Activated CD4-positive, alpha-beta memory T cell treated with anti-CD3 and anti-CD28 coated beads, Interleukin-2, amount 10 ng/mL, durations not matched to agents 7 days and 5 days (primary cell): ENCODE results near the gene MPV17L2. TPM values are rescaled to one million over a fixed set of nuclear protein-coding genes. Genes with fewer than 3 reads are reported as not detected.
A peak's percentile ranks its signal among the peaks of the same experiment; 100 is the strongest.
"Not testable (repeated sequence)": the region's sequence is repeated elsewhere in the genome, so short reads cannot be mapped to it uniquely, and the experiment has no call there.

Experiments
- CTCF ChIA-PET: fragments of 350-600 bp; sonication (Branson Sonifier 250); formaldehyde crosslinking; loops from one replicate; lab custom pipeline; 2021; ENCODE audit warnings: antibody characterized with exemption, inconsistent platforms; lab: Charles Lee
- POLR2A ChIA-PET: fragments of 350-600 bp; sonication (Branson Sonifier 250); formaldehyde crosslinking; loops from one replicate; lab custom pipeline; 2021; ENCODE audit warnings: antibody characterized with exemption; lab: Charles Lee
- DNase-seq: peaks from one replicate; pipeline ENCODE4 v3.0.0-alpha.2; 2020
- H3K27ac Mint-ChIP-seq: one replicate; pipeline ENCODE4 v1.8.0; 2021; ENCODE audit warnings: mild to moderate bottlenecking, mixed read lengths
- H3K27me3 Mint-ChIP-seq: one replicate; pipeline ENCODE4 v1.8.0; 2021; ENCODE audit warnings: mixed read lengths
- H3K36me3 Mint-ChIP-seq: one replicate; pipeline ENCODE4 v1.8.0; 2021; ENCODE audit warnings: low read depth, mixed read lengths
- H3K4me1 Mint-ChIP-seq: one replicate; pipeline ENCODE4 v1.8.0; 2021; ENCODE audit warnings: mixed read lengths
- H3K4me3 Mint-ChIP-seq: one replicate; pipeline ENCODE4 v1.8.0; 2021; ENCODE audit warnings: mild to moderate bottlenecking, mixed read lengths
- H3K9me3 Mint-ChIP-seq: one replicate; pipeline ENCODE4 v1.8.0; 2021; ENCODE audit warnings: mixed read lengths
- total RNA-seq, 2 experiments: library from RNA; stranded (reverse); gene quantifications; one replicate each; pipeline ENCODE4 v1.2.3, GENCODE V29; 2021

The MPV17L2 gene
- total RNA-seq, 2 experiments from 2014 or later: 6.2 to 6.3 TPM

DNA sequence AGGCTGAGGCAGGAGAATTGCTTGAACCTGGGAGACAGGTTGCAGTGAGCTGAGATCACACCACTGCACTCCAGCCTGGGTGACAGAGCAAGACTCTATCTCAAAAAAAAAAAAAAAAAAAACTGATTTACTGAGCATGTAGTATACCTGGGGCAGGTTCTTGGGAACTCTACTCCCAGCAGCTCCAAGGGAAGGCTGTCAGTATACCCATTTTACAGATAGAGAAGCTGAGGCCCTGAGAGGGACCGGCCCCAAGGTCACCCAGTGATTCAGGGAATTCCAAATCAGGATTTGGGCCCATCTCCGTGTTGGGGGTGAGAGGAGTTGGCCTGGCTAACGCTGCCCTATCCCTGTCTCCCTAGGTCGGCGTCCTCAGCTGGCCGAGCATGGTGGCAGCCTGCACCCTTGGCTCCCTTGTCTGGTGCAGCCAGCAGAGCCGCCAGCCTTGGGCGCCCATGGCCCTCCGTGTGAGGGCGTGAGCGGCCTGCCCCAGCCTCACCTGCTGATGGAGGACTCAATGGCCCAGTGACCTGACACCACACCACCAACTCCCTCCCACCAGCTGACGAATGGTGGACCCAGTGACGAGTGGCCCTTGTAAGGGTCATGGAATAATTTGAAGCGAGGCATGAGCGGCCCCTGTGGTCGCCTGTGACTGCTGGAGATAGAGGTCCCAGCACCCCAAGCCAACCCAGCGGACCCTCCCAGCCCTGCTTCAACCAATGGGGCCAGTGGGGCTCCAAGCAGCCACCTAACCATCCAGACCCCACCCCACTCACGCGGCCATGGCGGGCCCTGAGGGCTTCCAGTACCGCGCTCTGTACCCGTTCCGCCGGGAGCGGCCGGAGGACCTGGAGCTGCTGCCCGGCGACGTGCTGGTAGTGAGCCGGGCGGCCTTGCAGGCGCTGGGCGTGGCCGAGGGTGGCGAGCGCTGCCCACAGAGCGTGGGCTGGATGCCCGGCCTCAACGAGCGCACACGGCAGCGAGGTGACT lies 37.6 kb upstream of the MPV17L2 start:
- H3K27ac Mint-ChIP-seq: no peak overlapping the region
- peaks cover 34% of the 10 kb centered on the region for H3K4me1 Mint-ChIP-seq
- ChIA-PET CTCF (interaction anchor here (0.6 to 0.8 kb wide), 2 partner anchors 102 to 208 kb away, joined by 3 read pairs; no protein-coding TSS in a partner anchor), POLR2A (interaction anchor here (1.2 kb wide), 1 partner anchor 63 kb away, joined by 4 read pairs; no protein-coding TSS in a partner anchor)
- H3K4me3 Mint-ChIP-seq: no peak overlapping the region
- H3K36me3 Mint-ChIP-seq: peaks cover 7% of the 10 kb centered on the region
- H3K27me3 Mint-ChIP-seq: no peaks in the 10 kb centered on the region
- no peak for DNase-seq
- no peaks in the 10 kb centered on the region for H3K9me3 Mint-ChIP-seq

DNA sequence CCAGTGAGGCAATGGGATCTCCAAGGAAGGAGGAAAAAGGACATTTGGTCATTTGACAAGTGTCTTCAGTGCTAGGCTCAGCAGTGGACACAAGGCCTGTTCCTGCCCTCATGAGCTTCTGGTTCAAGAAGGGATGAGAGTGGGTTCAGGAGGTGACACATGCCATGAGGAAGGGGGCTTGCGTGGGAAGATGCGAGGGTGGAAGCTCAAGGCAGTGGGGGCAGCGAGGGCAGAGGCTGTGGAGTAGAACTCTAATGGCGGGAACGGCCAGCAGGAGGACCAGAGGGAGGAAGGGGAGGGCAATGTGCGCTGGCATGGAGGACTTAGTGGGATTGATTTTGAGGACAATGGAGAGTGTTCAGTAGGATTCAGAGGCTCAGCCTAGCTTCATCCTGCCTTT lies 36.8 kb upstream of the MPV17L2 start:
- Mint-ChIP-seq H3K4me3 (no peak overlapping the region), H3K9me3 (no peaks in the 10 kb centered on the region), H3K36me3 (peaks cover 7% of the 10 kb centered on the region), H3K27ac (no peak overlapping the region), H3K27me3 (no peaks in the 10 kb centered on the region), H3K4me1 (peaks cover 30% of the 10 kb centered on the region)
- ChIA-PET CTCF (no interaction called here), POLR2A (no interaction called here)
- DNase-seq: no peak

DNA sequence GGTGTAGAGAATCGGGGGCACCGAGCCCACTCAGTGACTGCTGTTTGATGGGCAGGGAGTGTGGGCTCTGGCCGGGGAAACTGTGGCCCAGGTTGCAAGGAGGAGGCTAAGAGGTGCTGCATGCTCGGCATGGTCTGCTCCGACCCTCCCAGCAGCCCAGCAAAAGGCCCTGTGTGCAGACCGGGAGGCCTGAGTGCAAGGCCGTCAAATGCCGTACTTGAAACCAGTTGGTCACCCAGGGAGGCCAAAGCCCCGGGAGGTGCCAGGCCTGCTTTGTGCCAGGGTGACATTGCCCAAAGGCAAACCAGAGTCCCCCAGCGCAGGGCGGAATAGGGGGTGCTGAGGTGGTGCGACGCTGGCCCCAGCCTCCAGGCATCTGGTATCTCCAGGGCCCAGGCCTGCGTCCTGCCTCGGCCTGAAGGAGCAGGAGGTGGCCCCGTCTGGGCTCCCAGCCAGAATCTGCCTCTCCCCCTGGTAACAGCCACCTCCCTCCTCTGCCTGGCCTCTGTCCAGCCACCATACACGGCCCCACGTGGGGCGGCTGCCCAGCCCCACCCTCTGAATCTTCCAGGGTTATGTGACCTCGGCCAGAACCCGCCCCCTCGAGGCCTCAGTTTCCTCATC lies 36.1 kb upstream of the MPV17L2 start:
- peaks cover 5% of the 10 kb centered on the region for H3K36me3 Mint-ChIP-seq
- H3K4me1 Mint-ChIP-seq: peaks cover 28% of the 10 kb centered on the region
- no peaks in the 10 kb centered on the region for H3K9me3 Mint-ChIP-seq
- no peaks in the 10 kb centered on the region for H3K27me3 Mint-ChIP-seq
- H3K27ac Mint-ChIP-seq: no peak overlapping the region
- no peak overlapping the region for H3K4me3 Mint-ChIP-seq
- POLR2A ChIA-PET: no interaction called here
- no peak for DNase-seq
- CTCF ChIA-PET: no interaction called here

DNA sequence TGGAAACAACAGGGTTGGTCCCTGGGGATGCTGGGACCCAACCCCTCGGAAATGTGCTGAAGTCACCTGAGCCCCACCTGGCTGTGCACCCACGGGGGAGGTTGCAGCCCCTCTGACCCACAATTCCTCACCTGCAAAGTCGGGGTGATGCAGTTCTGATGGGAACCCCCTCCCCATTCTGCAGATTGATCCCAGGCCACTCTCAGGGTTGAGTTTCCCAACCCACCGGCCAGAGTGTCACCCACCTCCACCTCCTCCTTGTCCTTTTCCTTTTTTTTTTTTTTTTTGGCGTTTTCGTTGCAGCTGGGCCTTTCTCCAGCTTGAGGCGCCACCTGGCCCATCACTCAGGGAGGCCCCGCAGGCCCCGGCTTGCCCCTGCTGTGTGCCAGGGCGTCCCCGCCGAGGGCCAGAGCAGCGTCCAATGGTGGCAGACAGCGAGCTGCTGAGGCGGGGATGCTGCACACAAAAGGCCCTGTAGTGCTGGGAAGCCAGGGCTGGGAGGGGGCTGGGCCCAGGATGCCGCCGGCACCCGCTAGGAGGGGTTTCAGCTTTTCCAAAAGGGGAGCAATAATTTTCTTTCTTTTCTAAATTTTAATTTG lies 35.5 kb upstream of the MPV17L2 start:
- Mint-ChIP-seq H3K27ac (no peak overlapping the region), H3K36me3 (peaks cover 3% of the 10 kb centered on the region), H3K4me1 (peaks cover 24% of the 10 kb centered on the region), H3K9me3 (no peaks in the 10 kb centered on the region), H3K4me3 (no peak overlapping the region), H3K27me3 (no peaks in the 10 kb centered on the region)
- POLR2A ChIA-PET: no interaction called here
- CTCF ChIA-PET: interaction anchor here (0.7 to 1.2 kb wide), 2 partner anchors 11 to 113 kb away, joined by 3 read pairs; no protein-coding TSS in a partner anchor
- no peak for DNase-seq

- Mint-ChIP-seq H3K9me3 (no peaks in the 10 kb centered on the region), H3K36me3 (peaks cover 3% of the 10 kb centered on the region), H3K4me1 (peaks cover 24% of the 10 kb centered on the region), H3K27ac (no peak overlapping the region), H3K4me3 (no peak overlapping the region), H3K27me3 (no peaks in the 10 kb centered on the region)
- CTCF ChIA-PET: interaction anchor here (1.2 kb wide), 1 partner anchor 10 kb away, joined by 3 read pairs; no protein-coding TSS in a partner anchor
- POLR2A ChIA-PET: no interaction called here
- DNase-seq: no peak
Measured at GRCh38 chr19:18158467-18158866, 34.6 kb upstream of the MPV17L2 start.

GRCh38 chr19:18159059-18159616 lies 33.9 kb upstream of the MPV17L2 start:
- CTCF ChIA-PET: interaction anchor here (1.2 to 2.8 kb wide), 3 partner anchors 8 to 17 kb away, joined by 3 to 9 read pairs (median 3); no protein-coding TSS in a partner anchor
- H3K36me3 Mint-ChIP-seq, H3K27me3 Mint-ChIP-seq, H3K27ac Mint-ChIP-seq, H3K9me3 Mint-ChIP-seq, H3K4me3 Mint-ChIP-seq, DNase-seq, POLR2A ChIA-PET: not testable (repeated sequence)
- peaks cover 20% of the 10 kb centered on the region for H3K4me1 Mint-ChIP-seq

- H3K9me3 Mint-ChIP-seq: no peaks in the 10 kb centered on the region
- DNase-seq: no peak
- peaks cover 14% of the 10 kb centered on the region for H3K4me1 Mint-ChIP-seq
- ChIA-PET CTCF (interaction anchor here (0.6 to 2.8 kb wide), 6 partner anchors 9 to 234 kb away, joined by 3 to 9 read pairs (median 4); no protein-coding TSS in a partner anchor), POLR2A (interaction anchor here (1.1 to 1.8 kb wide), 7 partner anchors 7 to 252 kb away, joined by 3 to 7 read pairs (median 5); partner anchors contain the start of genes IFI30, JUND and PIK3R2)
- peaks cover 3% of the 10 kb centered on the region for H3K36me3 Mint-ChIP-seq
- no peak overlapping the region for H3K4me3 Mint-ChIP-seq
- H3K27ac Mint-ChIP-seq: no peak overlapping the region
- H3K27me3 Mint-ChIP-seq: no peaks in the 10 kb centered on the region
Measured at GRCh38 chr19:18159810-18160209, 33.2 kb upstream of the MPV17L2 start.

GRCh38 chr19:18160493-18160970 lies 32.5 kb upstream of the MPV17L2 start:
- Mint-ChIP-seq H3K4me3 (peak overlapping the region; percentile 65), H3K27me3 (no peaks in the 10 kb centered on the region), H3K36me3 (peaks cover 3% of the 10 kb centered on the region), H3K27ac (peak overlapping the region; percentile 49), H3K4me1 (peaks cover 14% of the 10 kb centered on the region), H3K9me3 (no peaks in the 10 kb centered on the region)
- ChIA-PET CTCF (interaction anchor here (0.6 to 2.8 kb wide), 8 partner anchors 9 to 234 kb away, joined by 3 to 9 read pairs (median 5); partner anchors contain the start of gene MPV17L2), POLR2A (interaction anchor here (1.0 to 1.8 kb wide), 11 partner anchors 8 to 251 kb away, joined by 3 to 7 read pairs (median 3); partner anchors contain the start of genes IFI30, JUND, MPV17L2 and PIK3R2)
- no peak for DNase-seq

DNA sequence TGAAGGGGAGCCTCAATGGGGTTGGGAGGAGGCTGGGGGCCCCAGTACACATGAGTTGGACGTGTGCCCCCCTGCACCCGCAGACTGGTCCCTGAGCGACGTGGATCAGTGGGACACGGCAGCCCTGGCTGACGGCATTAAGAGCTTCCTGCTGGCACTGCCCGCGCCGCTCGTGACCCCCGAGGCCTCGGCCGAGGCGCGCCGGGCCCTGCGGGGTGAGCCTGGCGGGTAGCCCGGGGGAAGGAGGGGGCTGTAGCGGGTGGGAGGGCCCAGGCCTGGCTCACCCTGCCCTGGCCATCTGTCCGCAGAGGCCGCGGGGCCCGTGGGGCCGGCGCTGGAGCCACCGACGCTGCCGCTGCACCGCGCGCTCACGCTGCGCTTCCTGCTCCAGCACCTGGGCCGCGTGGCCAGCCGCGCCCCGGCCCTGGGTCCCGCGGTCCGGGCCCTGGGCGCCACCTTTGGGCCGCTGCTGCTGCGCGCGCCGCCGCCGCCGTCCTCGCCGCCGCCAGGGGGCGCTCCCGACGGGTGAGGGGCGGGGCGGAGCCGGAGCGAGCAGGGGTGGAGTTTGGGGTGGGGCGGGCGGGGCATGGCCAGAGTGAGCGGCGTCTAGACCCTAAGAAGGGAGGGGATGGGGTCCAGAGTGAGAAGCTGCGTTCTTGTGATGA lies 31.9 kb upstream of the MPV17L2 start:
- Mint-ChIP-seq H3K4me3 (peak overlapping the region; percentile 65), H3K27me3 (no peaks in the 10 kb centered on the region), H3K9me3 (no peaks in the 10 kb centered on the region), H3K36me3 (peaks cover 9% of the 10 kb centered on the region), H3K27ac (peak overlapping the region; percentile 49), H3K4me1 (peaks cover 14% of the 10 kb centered on the region)
- CTCF ChIA-PET: interaction anchor here (0.7 to 2.8 kb wide), 9 partner anchors 8 to 161 kb away, joined by 3 to 9 read pairs (median 4); partner anchors contain the start of genes MPV17L2 and PIK3R2
- POLR2A ChIA-PET: interaction anchor here (0.7 to 1.8 kb wide), 12 partner anchors 9 to 250 kb away, joined by 3 to 7 read pairs (median 4); partner anchors contain the start of genes IFI30, IL12RB1, JUND and MPV17L2
- DNase-seq: peak; percentile 85

GRCh38 chr19:18161636-18162002 lies 31.4 kb upstream of the MPV17L2 start:
- H3K4me1 Mint-ChIP-seq: peaks cover 11% of the 10 kb centered on the region
- ChIA-PET POLR2A (interaction anchor here (0.7 to 1.8 kb wide), 5 partner anchors 11 to 75 kb away, joined by 3 to 6 read pairs (median 5); partner anchors contain the start of genes IFI30 and IL12RB1), CTCF (interaction anchor here (0.7 to 2.8 kb wide), 5 partner anchors 9 to 63 kb away, joined by 3 to 9 read pairs (median 4); partner anchors contain the start of genes MPV17L2 and PIK3R2)
- no peak for DNase-seq
- no peaks in the 10 kb centered on the region for H3K27me3 Mint-ChIP-seq
- H3K27ac Mint-ChIP-seq: no peak overlapping the region
- peak overlapping the region; percentile 7 for H3K4me3 Mint-ChIP-seq
- H3K9me3 Mint-ChIP-seq: no peaks in the 10 kb centered on the region
- peaks cover 9% of the 10 kb centered on the region for H3K36me3 Mint-ChIP-seq

DNA sequence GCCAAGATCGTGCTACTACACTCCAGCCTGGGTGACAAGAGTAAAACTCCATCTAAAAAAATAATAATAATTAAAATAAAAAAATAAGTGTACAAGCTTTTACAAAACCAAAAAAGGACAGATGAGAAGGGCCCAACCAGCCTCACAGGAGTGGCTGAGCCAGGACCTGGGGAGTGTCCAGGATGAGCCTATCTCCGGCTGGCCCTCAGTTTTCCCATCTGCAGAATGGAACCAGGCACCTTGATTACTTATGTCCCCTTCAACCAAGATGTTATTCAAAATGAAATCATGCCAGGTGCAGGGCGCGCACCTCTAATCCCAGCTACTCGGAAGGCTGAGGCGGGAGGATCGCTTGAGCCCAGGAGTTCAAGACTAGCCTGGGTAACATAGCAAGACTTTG lies 28.9 kb upstream of the MPV17L2 start:
- H3K9me3 Mint-ChIP-seq: no peaks in the 10 kb centered on the region
- H3K36me3 Mint-ChIP-seq: peaks cover 13% of the 10 kb centered on the region
- no peak overlapping the region for H3K27ac Mint-ChIP-seq
- no peak overlapping the region for H3K4me3 Mint-ChIP-seq
- ChIA-PET POLR2A (interaction anchor here (0.9 to 1.1 kb wide), 2 partner anchors 10 to 13 kb away, joined by 3 read pairs; no protein-coding TSS in a partner anchor), CTCF (interaction anchor here (0.5 to 2.7 kb wide), 3 partner anchors 12 to 228 kb away, joined by 3 to 10 read pairs (median 5); partner anchors contain the start of gene PIK3R2)
- peaks cover 11% of the 10 kb centered on the region for H3K4me1 Mint-ChIP-seq
- H3K27me3 Mint-ChIP-seq: no peaks in the 10 kb centered on the region
- no peak for DNase-seq
